ENCODE measurements around the gene SAT2. TPM values are rescaled to one million over a fixed set of nuclear protein-coding genes. Genes with fewer than 3 reads are reported as not detected.
"Not testable (repeated sequence)": the region's sequence is repeated elsewhere in the genome, so short reads cannot be mapped to it uniquely, and the experiment has no call there.

SAT2 gene
- total RNA-seq: 17.8 and 18.2 TPM in 2 replicates

- intact Hi-C loops (cut with micrococcal nuclease): no loop called here
Observed at GRCh38 chr17:7627250-7628121, at the start of gene SAT2. Gene SAT2 (minus strand): TSS chr17:7627821. CDS start chr17:7627635, 186 bp downstream.

GRCh38 chr17:7676533-7676932 is 48.9 kb upstream of the SAT2 start:
- intact Hi-C loops (cut with micrococcal nuclease): no loop called here

- intact Hi-C loops (cut with micrococcal nuclease): no loop called here
Observed at GRCh38 chr17:7674934-7675333, 47.3 kb upstream of the SAT2 start.

GRCh38 chr17:7673239-7673638 is 45.6 kb upstream of the SAT2 start:
- intact Hi-C loops (cut with micrococcal nuclease): no loop called here

- intact Hi-C loops (cut with micrococcal nuclease): no loop called here
Observed at GRCh38 chr17:7668482-7668881, 40.9 kb upstream of the SAT2 start.

- intact Hi-C loops (cut with micrococcal nuclease): no loop called here
Observed at GRCh38 chr17:7667656-7668406, 40.2 kb upstream of the SAT2 start.

GRCh38 chr17:7656958-7657609 is 29.5 kb upstream of the SAT2 start:
- intact Hi-C loops (cut with micrococcal nuclease): no loop called here

- intact Hi-C loops (cut with micrococcal nuclease): no loop called here
Observed at GRCh38 chr17:7655541-7655840, 27.9 kb upstream of the SAT2 start.

- intact Hi-C loops (cut with micrococcal nuclease): no loop called here
Observed at GRCh38 chr17:7654832-7655540, 27.4 kb upstream of the SAT2 start.

GRCh38 chr17:7652388-7653356 is 25.1 kb upstream of the SAT2 start:
- intact Hi-C loops (cut with micrococcal nuclease): no loop called here

GRCh38 chr17:7651665-7652387 is 24.2 kb upstream of the SAT2 start:
- intact Hi-C loops (cut with micrococcal nuclease): no loop called here

GRCh38 chr17:7651097-7651664 is 23.6 kb upstream of the SAT2 start:
- intact Hi-C loops (cut with micrococcal nuclease): no loop called here

GRCh38 chr17:7650509-7651096 is 23.0 kb upstream of the SAT2 start, which contains the start of gene ATP1B2:
Gene ATP1B2 (plus strand): TSS chr17:7650926. CDS start chr17:7651519, 593 bp downstream.
- intact Hi-C loops (cut with micrococcal nuclease): loop anchor here (1.0 kb wide), 1 partner anchor 37 kb away; the partner anchor contains the start of gene TP53

GRCh38 chr17:7647018-7647417 is 19.4 kb upstream of the SAT2 start:
- intact Hi-C loops (cut with micrococcal nuclease): no loop called here

GRCh38 chr17:7646457-7646856 is 18.8 kb upstream of the SAT2 start:
- intact Hi-C loops (cut with micrococcal nuclease): no loop called here

GRCh38 chr17:7644775-7645174 is 17.2 kb upstream of the SAT2 start:
- intact Hi-C loops (cut with micrococcal nuclease): no loop called here

- intact Hi-C loops (cut with micrococcal nuclease): not testable (repeated sequence)
Observed at GRCh38 chr17:7641635-7642034, 14.0 kb upstream of the SAT2 start.

GRCh38 chr17:7640783-7641182 is 13.2 kb upstream of the SAT2 start:
- intact Hi-C loops (cut with micrococcal nuclease): no loop called here

GRCh38 chr17:7636163-7636562 is 8.5 kb upstream of the SAT2 start:
- intact Hi-C loops (cut with micrococcal nuclease): no loop called here

Measured in T-helper 2 cell treated with Interferon-gamma antibody and Interleukin-4, amounts not matched to agents 100 ng/mL and 5 ng/mL, for 36 hours (primary cell).